Liver (tissue), 9 donors: ENCODE measurements around the gene RCBTB1. TPM values are rescaled to one million over a fixed set of nuclear protein-coding genes. Genes with fewer than 3 reads are reported as not detected.

ENCODE experiments used
- DNase-seq: peaks from one replicate; pipeline ENCODE4 v3.0.0-alpha.2; 2017; ENCODE audit warnings: low spot score
- H3K27ac ChIP-seq, 2 donors: one replicate each; pipeline ENCODE4 v1.7.0; 2013; ENCODE audit warnings: inconsistent platforms in 2 of 2, low read length in 2 of 2, control low read depth in 1 of 2, low read depth in 1 of 2, mild to moderate bottlenecking in 1 of 2
- H3K27me3 ChIP-seq, 4 donors: one replicate each; pipeline versions ENCODE4 v1.6.1 to v1.7.0; 2013; ENCODE audit warnings: low read length in 3 of 4, inconsistent platforms in 1 of 4, mild to moderate bottlenecking in 1 of 4, moderate library complexity in 1 of 4; ENCODE audit not compliant: control insufficient read depth in 4 of 4, insufficient read depth in 4 of 4
- H3K36me3 ChIP-seq, 4 donors: one replicate each; pipeline versions ENCODE4 v1.6.1 to v1.7.0; 2013; ENCODE audit warnings: low read length in 3 of 4, mild to moderate bottlenecking in 3 of 4, low read depth in 1 of 4, moderate library complexity in 1 of 4; ENCODE audit not compliant: control insufficient read depth in 4 of 4, insufficient read depth in 3 of 4
- H3K4me1 ChIP-seq, 4 donors: one replicate each; pipeline versions ENCODE4 v1.6.1 to v1.7.0; 2013; ENCODE audit warnings: low read length in 3 of 4, mild to moderate bottlenecking in 3 of 4, moderate library complexity in 1 of 4; ENCODE audit not compliant: control insufficient read depth in 4 of 4, insufficient read depth in 4 of 4
- H3K4me3 ChIP-seq, 3 donors: one replicate each; pipeline versions ENCODE4 v1.6.1 to v1.7.0; 2013; ENCODE audit warnings: low read length in 3 of 3, control low read depth in 1 of 3, low read depth in 1 of 3, mild to moderate bottlenecking in 1 of 3
- H3K9ac ChIP-seq, 2 donors: one replicate each; pipeline ENCODE4 v1.7.0; 2013; ENCODE audit warnings: low read length in 2 of 2, mild to moderate bottlenecking in 2 of 2, moderate library complexity in 2 of 2, control low read depth in 1 of 2, low read depth in 1 of 2
- H3K9me3 ChIP-seq, 4 donors: one replicate each; pipeline versions ENCODE4 v1.6.1 to v1.7.0; 2013; ENCODE audit warnings: low read length in 3 of 4; ENCODE audit not compliant: control insufficient read depth in 4 of 4
- CTCF ChIP-seq: fragments of 150-350 bp; IDR thresholded peaks from 2 replicates; pipeline ENCODE4 v1.5.1; 2017; ENCODE audit warnings: improper control_type of control experiment, low read depth, low read length; ENCODE audit not compliant: missing input control
- EGR1 ChIP-seq, 2 donors: IDR thresholded peaks; 2 replicates each; pipeline ENCODE4 v1.6.1; 2016 to 2018; ENCODE audit warnings: antibody characterized with exemption in 2 of 2, low read depth in 2 of 2
- FOXA2 ChIP-seq: IDR thresholded peaks from 2 replicates; pipeline ENCODE4 v1.6.1; 2016; ENCODE audit warnings: antibody characterized with exemption
- GABPA ChIP-seq, 2 donors: IDR thresholded peaks in 1 of 2; conservative IDR thresholded peaks in 1 of 2; 2 replicates each; pipeline ENCODE4 v1.6.1; 2016; ENCODE audit warnings: antibody characterized with exemption in 2 of 2, mild to moderate bottlenecking in 1 of 2, moderate library complexity in 1 of 2
- HNF4A ChIP-seq, 2 donors: conservative IDR thresholded peaks; 2 replicates each; pipeline ENCODE4 v1.6.1; 2016; ENCODE audit warnings: antibody characterized with exemption in 2 of 2, mild to moderate bottlenecking in 2 of 2
- HNF4G ChIP-seq: IDR thresholded peaks from 2 replicates; pipeline ENCODE4 v1.6.1; 2016; ENCODE audit warnings: antibody characterized with exemption
- JUND ChIP-seq, 2 donors: IDR thresholded peaks; 2 replicates each; pipeline ENCODE4 v1.6.1; 2016; ENCODE audit warnings: antibody characterized with exemption in 2 of 2
- MAX ChIP-seq: IDR thresholded peaks from 2 replicates; pipeline ENCODE4 v1.6.1; 2016; ENCODE audit warnings: antibody characterized with exemption
- RAD21 ChIP-seq, 2 donors: IDR thresholded peaks; 2 replicates each; pipeline ENCODE4 v1.6.1; 2016; ENCODE audit warnings: antibody characterized with exemption in 2 of 2, mild to moderate bottlenecking in 2 of 2
- REST ChIP-seq: IDR thresholded peaks from 2 replicates; pipeline ENCODE4 v1.6.1; 2016; ENCODE audit warnings: antibody characterized with exemption, mild to moderate bottlenecking
- RXRA ChIP-seq, 2 donors: IDR thresholded peaks; 2 replicates each; pipeline ENCODE4 v1.6.1; 2017 to 2018; ENCODE audit warnings: antibody characterized with exemption in 2 of 2, mild to moderate bottlenecking in 1 of 2
- SP1 ChIP-seq: IDR thresholded peaks from 2 replicates; pipeline ENCODE4 v1.6.1; 2018; ENCODE audit warnings: antibody characterized with exemption, mild to moderate bottlenecking
- TAF1 ChIP-seq: conservative IDR thresholded peaks from 2 replicates; pipeline ENCODE4 v1.6.1; 2016; ENCODE audit warnings: antibody characterized with exemption, mild to moderate bottlenecking
- YY1 ChIP-seq: IDR thresholded peaks from 2 replicates; pipeline ENCODE4 v1.6.1; 2016; ENCODE audit warnings: antibody characterized with exemption, mild to moderate bottlenecking
- ZBTB33 ChIP-seq: IDR thresholded peaks from 2 replicates; pipeline ENCODE4 v1.6.1; 2016; ENCODE audit warnings: antibody characterized with exemption
- WGBS: extraction: QIAGEN DNeasy Blood & Tissue Kit; methylation state at CpG from one replicate; pipeline ENCODE4 v1.1.7; 2013; 5-methylcytosine and 5-hydroxymethylcytosine counted together
- polyA plus RNA-seq, 2 donors: library from polyadenylated mRNA; stranded (reverse) in 1 of 2; unstranded in 1 of 2; fragments of 200-250 nt in 1 of 2; fragments of >200 nt in 1 of 2; fragmentation: Nextera tagmentation in 1 of 2; extraction: Ambion mirVana in 1 of 2; gene quantifications; one replicate each; pipeline versions ENCODE4 v1.2.1 to v1.2.3, GENCODE V29; 2013 to 2015
- total RNA-seq, 2 donors: library from RNA; depleted of rRNA; stranded (reverse); fragments of >200 nt; gene quantifications; one replicate each; pipeline ENCODE4 v1.2.3, GENCODE V29; 2014
- donor health status: healthy.
- donor health status: healthy.
- donor health status: healthy.
- donor health status: healthy.
- donor health status: healthy.

Gene RCBTB1
- total and polyA plus RNA-seq, 4 donors: 3.9 to 9.0 (median 6.5) TPM

- H3K4me1 ChIP-seq: no peaks in the 10 kb centered on the region
- H3K9me3 ChIP-seq: no peaks in the 10 kb centered on the region
- no peak for DNase-seq
- no peaks in the 10 kb centered on the region for H3K27me3 ChIP-seq
- no peak for TF ChIP-seq HNF4G
- TF ChIP-seq GABPA (IDR thresholded peaks at IDR 0.05 in 1 of 2, conservative IDR thresholded peaks at IDR 0.05 in 1 of 2): no peak
- no peak for TF ChIP-seq MAX
- no peak for TF ChIP-seq HNF4A (conservative IDR thresholded peaks at IDR 0.05)
- no peak for TF ChIP-seq SP1
- no peak for TF ChIP-seq RXRA (IDR thresholded peaks at IDR 0.05)
- no peak for TF ChIP-seq CTCF
- TF ChIP-seq FOXA2: no peak
- no peak for TF ChIP-seq YY1
- TF ChIP-seq TAF1: no peak
- no peak for TF ChIP-seq REST
- TF ChIP-seq ZBTB33: no peak
- peaks cover 3 to 6% (median 3%) of the 10 kb centered on the region in 4 donors for H3K36me3 ChIP-seq
- no peak overlapping the region for H3K27ac ChIP-seq
- H3K4me3 ChIP-seq: no peak overlapping the region
- no peak overlapping the region for H3K9ac ChIP-seq
- WGBS: 91% methylated on average over 4 of the region's 4 CpGs
Observed at GRCh38 chr13:49545661-49546060, 39.7 kb downstream of the RCBTB1 start.

- H3K9me3 ChIP-seq: no peaks in the 10 kb centered on the region
- H3K4me3 ChIP-seq: no peak overlapping the region
- no peak overlapping the region for H3K9ac ChIP-seq
- H3K27me3 ChIP-seq: no peaks in the 10 kb centered on the region
- H3K4me1 ChIP-seq: no peaks in the 10 kb centered on the region
- DNase-seq: no peak
- peaks cover 3 to 14% (median 5%) of the 10 kb centered on the region in 4 donors for H3K36me3 ChIP-seq
- H3K27ac ChIP-seq: no peak overlapping the region
- 96% methylated on average over 3 of the region's 3 CpGs for WGBS
- TF ChIP-seq EGR1 (IDR thresholded peaks at IDR 0.05; ENCODE audit: low read depth in 2 of 2) (no peak), HNF4G (no peak), REST (no peak), RAD21 (IDR thresholded peaks at IDR 0.05) (no peak), JUND (IDR thresholded peaks at IDR 0.05) (no peak), TAF1 (no peak), SP1 (no peak), FOXA2 (no peak), ZBTB33 (no peak), HNF4A (conservative IDR thresholded peaks at IDR 0.05) (no peak), CTCF (no peak)
Observed at GRCh38 chr13:49543656-49544055, 41.7 kb downstream of the RCBTB1 start.
